HG03460 (cell line): Measurements from ENCODE around the gene HIPK2.

Experiments
- ATAC-seq: cut with Tn5 transposase; IDR thresholded peaks from one replicate; pipeline ENCODE4 v1.9.1; 2021; ENCODE audit not compliant: unreplicated experiment

Gene HIPK2

GRCh38 chr7:139737221-139738100 lies 40.3 kb downstream of the HIPK2 start:
- no peak for ATAC-seq

- no peak for ATAC-seq
Measured at GRCh38 chr7:139735912-139736595, 41.7 kb downstream of the HIPK2 start.

- ATAC-seq: no peak
Measured at GRCh38 chr7:139735466-139735865, 42.3 kb downstream of the HIPK2 start.

- ATAC-seq: no peak
Measured at GRCh38 chr7:139734395-139734794, 43.4 kb downstream of the HIPK2 start.

GRCh38 chr7:139733751-139734150 lies 44.0 kb downstream of the HIPK2 start:
- ATAC-seq: no peak

- no peak for ATAC-seq
Measured at GRCh38 chr7:139732471-139733167, 45.2 kb downstream of the HIPK2 start.

- ATAC-seq: no peak
Measured at GRCh38 chr7:139731802-139732470, 45.9 kb downstream of the HIPK2 start.

GRCh38 chr7:139730746-139731612 lies 46.8 kb downstream of the HIPK2 start:
- peak; percentile 68 for ATAC-seq

- no peak for ATAC-seq
Measured at GRCh38 chr7:139728203-139728602, 49.6 kb downstream of the HIPK2 start.

GRCh38 chr7:139727151-139727705 lies 50.6 kb downstream of the HIPK2 start:
- no peak for ATAC-seq

- ATAC-seq: no peak
Measured at GRCh38 chr7:139726485-139726869, 51.3 kb downstream of the HIPK2 start.

GRCh38 chr7:139725858-139726484 lies 51.8 kb downstream of the HIPK2 start:
- ATAC-seq: no peak

GRCh38 chr7:139725077-139725476 lies 52.7 kb downstream of the HIPK2 start:
- ATAC-seq: peak; percentile 70

- no peak for ATAC-seq
Measured at GRCh38 chr7:139722604-139723003, 55.2 kb downstream of the HIPK2 start.

- ATAC-seq: no peak
Measured at GRCh38 chr7:139721821-139722220, 56.0 kb downstream of the HIPK2 start.

GRCh38 chr7:139721417-139721816 lies 56.4 kb downstream of the HIPK2 start:
- no peak for ATAC-seq

GRCh38 chr7:139720705-139721231 lies 57.0 kb downstream of the HIPK2 start:
- no peak for ATAC-seq

- no peak for ATAC-seq
Measured at GRCh38 chr7:139720186-139720585, 57.6 kb downstream of the HIPK2 start.

GRCh38 chr7:139718859-139719258 lies 58.9 kb downstream of the HIPK2 start:
- no peak for ATAC-seq
